ENCODE results near the gene GALNT7.

Gene GALNT7

GRCh38 chr4:173171098-173171497, 2.5 kb downstream of the GALNT7 start:
- H3K36me3 ChIP-seq (ENCODE audit: control insufficient read depth in 2 of 2, insufficient read depth in 1 of 2, low read length in 2 of 2), result no peaks in the 10 kb centered on the region
- peaks cover 17% of the 10 kb centered on the region for H3K4me1 ChIP-seq (ENCODE audit: control insufficient read depth, insufficient read depth, low read length)
- ChIA-PET CTCF (interaction anchor here (0.6 to 2.8 kb wide), 8 partner anchors 15 to 157 kb away, joined by 3 to 12 read pairs (median 4); no protein-coding TSS in a partner anchor), POLR2A (interaction anchor here (1.8 kb wide), 1 partner anchor 81 kb away, joined by 7 read pairs; no protein-coding TSS in a partner anchor)
- no peaks in the 10 kb centered on the region for H3K9me3 ChIP-seq (ENCODE audit: control insufficient read depth, insufficient read depth, low read depth, low read length)
- no peak overlapping the region for H3K4me3 ChIP-seq (ENCODE audit: low read depth, low read length)
- H3K27ac ChIP-seq (ENCODE audit: extremely low read depth, low read depth, low read length), result no peak overlapping the region
- TF ChIP-seq ZNF701 (tag by site-specific recombination; IDR thresholded peaks at IDR 0.05) (no peak), ZNF654 (tag by site-specific recombination; IDR thresholded peaks at IDR 0.05; ENCODE audit: low read depth) (0 out of 2 replicates have a peak, but pooled peaks have one; percentile 3)

GRCh38 chr4:173171987-173172386, 3.4 kb downstream of the GALNT7 start:
- Histone ChIP-seq H3K9me3 (ENCODE audit: control insufficient read depth, insufficient read depth, low read depth, low read length) (no peaks in the 10 kb centered on the region), H3K27ac (ENCODE audit: extremely low read depth, low read depth, low read length) (no peak overlapping the region; the same call in 1 of the 2 replicates), H3K4me3 (ENCODE audit: low read depth, low read length) (no peak overlapping the region), H3K4me1 (ENCODE audit: control insufficient read depth, insufficient read depth, low read length) (peaks cover 17% of the 10 kb centered on the region), H3K36me3 (ENCODE audit: control insufficient read depth in 2 of 2, insufficient read depth in 1 of 2, low read length in 2 of 2) (no peaks in the 10 kb centered on the region)
- TF ChIP-seq ZBTB48 (tag by site-specific recombination; IDR thresholded peaks at IDR 0.05), result 0 out of 2 replicates have a peak, but pooled peaks have one; percentile 23
- TF ChIP-seq ZNF366 (tag by site-specific recombination; conservative IDR thresholded peaks at IDR 0.05), result no peak
- no peak for TF ChIP-seq ZFP3 (tag by site-specific recombination; IDR thresholded peaks at IDR 0.05; ENCODE audit: low read depth)
- TF ChIP-seq ZBTB8A (tag by site-specific recombination; IDR thresholded peaks at IDR 0.05), result no peak
- peak; percentile 34; the same call in 1 of the 2 replicates for TF ChIP-seq ZIC2 (tag by site-specific recombination; IDR thresholded peaks at IDR 0.05)
- CTCF ChIA-PET, result interaction anchor here (0.7 to 2.8 kb wide), 2 partner anchors 86 to 143 kb away, joined by 6 to 12 read pairs; no protein-coding TSS in a partner anchor
- POLR2A ChIA-PET, result no interaction called here

DNA sequence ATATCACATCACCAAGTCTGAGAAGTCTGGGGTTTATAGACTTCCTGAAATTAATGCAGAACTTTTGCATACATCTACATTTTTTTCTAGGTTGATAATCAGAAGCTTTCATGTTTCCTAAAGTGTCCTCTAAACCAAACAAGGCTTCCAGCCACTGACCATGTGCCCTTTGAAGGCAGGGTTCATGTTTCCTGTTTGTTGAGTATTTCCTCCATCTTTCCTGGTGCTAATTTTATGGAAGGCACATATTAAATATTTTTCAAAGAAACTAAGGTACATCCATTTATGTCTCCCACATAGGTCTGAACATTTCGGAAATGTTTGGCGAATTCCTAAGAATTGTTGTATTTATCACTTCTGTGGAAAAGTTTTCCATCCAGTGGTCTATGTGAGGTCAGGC, 5.6 kb downstream of the GALNT7 start:
- ChIA-PET POLR2A (interaction anchor here (0.5 to 1.5 kb wide), 2 partner anchors 160 to 196 kb away, joined by 5 to 12 read pairs; partner anchors contain the start of gene HMGB2), CTCF (no interaction called here)
- no peak for TF ChIP-seq GLI4 (tag by site-specific recombination; IDR thresholded peaks at IDR 0.05)
- TF ChIP-seq ZSCAN23 (tag by site-specific recombination; IDR thresholded peaks at IDR 0.05), result no peak
- TF ChIP-seq ZNF37A (tag by site-specific recombination; IDR thresholded peaks at IDR 0.05), result no peak
- TF ChIP-seq ZEB2 (tag by site-specific recombination; IDR thresholded peaks at IDR 0.05), result no peak
- TF ChIP-seq, protein P1, sequence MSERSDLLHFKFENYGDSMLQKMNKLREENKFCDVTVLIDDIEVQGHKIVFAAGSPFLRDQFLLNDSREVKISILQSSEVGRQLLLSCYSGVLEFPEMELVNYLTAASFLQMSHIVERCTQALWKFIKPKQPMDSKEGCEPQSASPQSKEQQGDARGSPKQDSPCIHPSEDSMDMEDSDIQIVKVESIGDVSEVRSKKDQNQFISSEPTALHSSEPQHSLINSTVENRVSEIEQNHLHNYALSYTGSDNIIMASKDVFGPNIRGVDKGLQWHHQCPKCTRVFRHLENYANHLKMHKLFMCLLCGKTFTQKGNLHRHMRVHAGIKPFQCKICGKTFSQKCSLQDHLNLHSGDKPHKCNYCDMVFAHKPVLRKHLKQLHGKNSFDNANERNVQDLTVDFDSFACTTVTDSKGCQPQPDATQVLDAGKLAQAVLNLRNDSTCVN (tag by site-specific recombination; optimal IDR thresholded peaks at IDR 0.05), result no peak
- no peak for TF ChIP-seq ZNF16 (tag by site-specific recombination; IDR thresholded peaks at IDR 0.05; ENCODE audit: low read depth)
- TF ChIP-seq ZNF624 (tag by site-specific recombination; IDR thresholded peaks at IDR 0.05), result no peak
- TF ChIP-seq ZNF544 (tag by site-specific recombination; IDR thresholded peaks at IDR 0.05), result no peak
- TF ChIP-seq ZNF18 (tag by site-specific recombination; IDR thresholded peaks at IDR 0.05), result no peak
- TF ChIP-seq ZNF664 (tag by site-specific recombination; IDR thresholded peaks at IDR 0.05), result no peak
- no peak for TF ChIP-seq GLIS1 (tag by site-specific recombination; IDR thresholded peaks at IDR 0.05)
- TF ChIP-seq ZNF140 (tag by site-specific recombination; IDR thresholded peaks at IDR 0.05), result no peak
- no peak for TF ChIP-seq TRIM28 (IDR thresholded peaks at IDR 0.05; ENCODE audit: borderline replicate concordance, low read length)
- TF ChIP-seq TCF7L2 (IDR thresholded peaks at IDR 0.05; ENCODE audit: borderline replicate concordance, low read depth, low read length), result no peak
- H3K27ac ChIP-seq (ENCODE audit: extremely low read depth, low read depth, low read length), result no peak overlapping the region
- H3K4me1 ChIP-seq (ENCODE audit: control insufficient read depth, insufficient read depth, low read length), result peaks cover 17% of the 10 kb centered on the region
- H3K36me3 ChIP-seq (ENCODE audit: control insufficient read depth in 2 of 2, insufficient read depth in 1 of 2, low read length in 2 of 2), result no peaks in the 10 kb centered on the region
- H3K4me3 ChIP-seq (ENCODE audit: low read depth, low read length), result no peak overlapping the region
- no peaks in the 10 kb centered on the region for H3K9me3 ChIP-seq (ENCODE audit: control insufficient read depth, insufficient read depth, low read depth, low read length)
